ENCODE results near the gene METTL5. TPM values are rescaled to one million over a fixed set of nuclear protein-coding genes. Genes with fewer than 3 reads are reported as not detected.
"Not testable (repeated sequence)": the region's sequence is repeated elsewhere in the genome, so short reads cannot be mapped to it uniquely, and the experiment has no call there.

METTL5 gene
- total RNA-seq, 1 donor from 2014 or later = 69.1 TPM

GRCh38 chr2:169839954-169840746 is 15.4 kb upstream of the METTL5 start:
- intact Hi-C loops (cut with DNase I) = no loop called here
- ATAC-seq (ENCODE audit: poor library complexity) (peak; percentile 60), DNase-seq (no peak)

GRCh38 chr2:169838743-169839489 is 14.2 kb upstream of the METTL5 start:
- intact Hi-C loops (cut with DNase I) = no loop called here
- peak; percentile 73 for ATAC-seq (ENCODE audit: poor library complexity)
- DNase-seq = no peak

GRCh38 chr2:169834401-169834800 is 9.7 kb upstream of the METTL5 start:
- intact Hi-C loops (cut with DNase I) = no loop called here
- no peak for DNase-seq

GRCh38 chr2:169828141-169828811 is 3.6 kb upstream of the METTL5 start:
- DNase-seq (peak; percentile 50), ATAC-seq (ENCODE audit: poor library complexity) (peak; percentile 66)
- intact Hi-C loops (cut with DNase I) = loop anchor here (5.0 kb wide), 1 partner anchor 49 kb away; no protein-coding TSS in a partner anchor

More at GRCh38 chr2:169834401-169834800, 9.7 kb upstream of the METTL5 start:
- no peak for ATAC-seq (ENCODE audit: poor library complexity)

GRCh38 chr2:169827272-169828140 is 2.8 kb upstream of the METTL5 start, which contains the start of gene UBR3:
TSS of gene UBR3 (plus strand) at chr2:169827454. CDS start at chr2:169827508, 54 bp downstream.
- DNase-seq = peak; percentile 97
- intact Hi-C loops (cut with DNase I) = loop anchor here (5.0 kb wide), 1 partner anchor 50 kb away; no protein-coding TSS in a partner anchor
- peak; percentile 90 for ATAC-seq (ENCODE audit: poor library complexity)

GRCh38 chr2:169823996-169824372 is 721 bp downstream of the METTL5 start:
- ATAC-seq (ENCODE audit: poor library complexity) (no peak), DNase-seq (no peak)
- intact Hi-C loops (cut with DNase I) = loop anchor here (5.0 kb wide), 1 partner anchor 103 kb away; no protein-coding TSS in a partner anchor

- no peak for ATAC-seq (ENCODE audit: poor library complexity)
- no peak for DNase-seq
- intact Hi-C loops (cut with DNase I) = loop anchor here (5.0 kb wide), 1 partner anchor 104 kb away; no protein-coding TSS in a partner anchor
Observed at GRCh38 chr2:169822785-169823392, 1.8 kb downstream of the METTL5 start.

- intact Hi-C loops (cut with DNase I) = loop anchor here (5.0 kb wide), 1 partner anchor 105 kb away; no protein-coding TSS in a partner anchor
- ATAC-seq (ENCODE audit: poor library complexity) (no peak), DNase-seq (no peak)
Observed at GRCh38 chr2:169822036-169822435, 2.7 kb downstream of the METTL5 start.

GRCh38 chr2:169820101-169820500 is 4.6 kb downstream of the METTL5 start:
- intact Hi-C loops (cut with DNase I) = loop anchor here (5.0 kb wide), 1 partner anchor 107 kb away; no protein-coding TSS in a partner anchor
- not testable (repeated sequence) for ATAC-seq (ENCODE audit: poor library complexity); DNase-seq

GRCh38 chr2:169819106-169819505 is 5.6 kb downstream of the METTL5 start:
- ATAC-seq (ENCODE audit: poor library complexity) (no peak), DNase-seq (no peak)
- intact Hi-C loops (cut with DNase I) = no loop called here

- no peak for ATAC-seq (ENCODE audit: poor library complexity)
- DNase-seq = no peak
- intact Hi-C loops (cut with DNase I) = no loop called here
Observed at GRCh38 chr2:169818241-169818640, 6.5 kb downstream of the METTL5 start.

- DNase-seq; intact Hi-C loops (cut with DNase I); ATAC-seq (ENCODE audit: poor library complexity): not testable (repeated sequence)
Observed at GRCh38 chr2:169817369-169817768, 7.3 kb downstream of the METTL5 start.

GRCh38 chr2:169816961-169817360 is 7.7 kb downstream of the METTL5 start:
- ATAC-seq (ENCODE audit: poor library complexity); DNase-seq; intact Hi-C loops (cut with DNase I): not testable (repeated sequence)

GRCh38 chr2:169815849-169816248 is 8.9 kb downstream of the METTL5 start:
- DNase-seq (no peak), ATAC-seq (ENCODE audit: poor library complexity) (no peak)
- intact Hi-C loops (cut with DNase I) = no loop called here

- DNase-seq (no peak), ATAC-seq (ENCODE audit: poor library complexity) (no peak)
- intact Hi-C loops (cut with DNase I) = no loop called here
Observed at GRCh38 chr2:169808221-169808620, 16.5 kb downstream of the METTL5 start.

GRCh38 chr2:169806586-169806985 is 18.1 kb downstream of the METTL5 start:
- DNase-seq (no peak), ATAC-seq (ENCODE audit: poor library complexity) (no peak)
- intact Hi-C loops (cut with DNase I) = no loop called here

- ATAC-seq (ENCODE audit: poor library complexity) (no peak), DNase-seq (no peak)
- intact Hi-C loops (cut with DNase I) = no loop called here
Observed at GRCh38 chr2:169803480-169803879, 21.2 kb downstream of the METTL5 start.
